Osteoblast (primary cell): ENCODE data around the gene AAMP. TPM values are rescaled to one million over a fixed set of nuclear protein-coding genes. Genes with fewer than 3 reads are reported as not detected.
A peak's percentile ranks its signal among the peaks of the same experiment; 100 is the strongest.

ENCODE experiments used
- DNase-seq: peaks from one replicate; pipeline ENCODE4 v3.0.0; 2011; ENCODE audit warnings: low spot score, mixed read lengths; ENCODE audit not compliant: insufficient read length; ENCODE audit errors: missing footprints
- H2AFZ ChIP-seq: 2 replicates; pipeline ENCODE4 v1.6.0; 2011; ENCODE audit warnings: mild to moderate bottlenecking, low read length
- H3K27ac ChIP-seq: 2 replicates; pipeline ENCODE4 v1.5.1; 2011; ENCODE audit warnings: mild to moderate bottlenecking, low read depth, low read length, moderate library complexity
- H3K27me3 ChIP-seq: 2 replicates; pipeline ENCODE4 v1.6.0; 2012; ENCODE audit warnings: mild to moderate bottlenecking, control low read depth, inconsistent platforms, low read length, moderate library complexity; ENCODE audit not compliant: insufficient read depth
- H3K36me3 ChIP-seq: 2 replicates; pipeline ENCODE4 v1.5.1; 2011; ENCODE audit warnings: mild to moderate bottlenecking, low read length, control low read depth, moderate library complexity; ENCODE audit not compliant: insufficient read depth
- H3K4me1 ChIP-seq: 2 replicates; pipeline ENCODE4 v1.5.1; 2011; ENCODE audit warnings: mild to moderate bottlenecking, low read length, control low read depth, moderate library complexity; ENCODE audit not compliant: insufficient read depth
- H3K4me2 ChIP-seq: 2 replicates; pipeline ENCODE4 v1.6.0; 2011; ENCODE audit warnings: mild to moderate bottlenecking, low read length; ENCODE audit not compliant: insufficient read depth
- H3K4me3 ChIP-seq: fragments of 200-600 bp; sonication (generic); 3 replicates; pipeline ENCODE4 v1.5.1; 2012; ENCODE audit warnings: mild to moderate bottlenecking, low read length, inconsistent platforms; ENCODE audit not compliant: insufficient read depth
- H3K79me2 ChIP-seq: 2 replicates; pipeline ENCODE4 v1.6.0; 2012; ENCODE audit warnings: mild to moderate bottlenecking, low read length, control low read depth, inconsistent platforms; ENCODE audit not compliant: insufficient read depth
- H3K9me3 ChIP-seq: 2 replicates; pipeline ENCODE4 v1.5.1; 2011; ENCODE audit warnings: low read depth, low read length, control low read depth
- H4K20me1 ChIP-seq: 2 replicates; pipeline ENCODE4 v1.6.0; 2012; ENCODE audit warnings: mild to moderate bottlenecking, low read length, control low read depth; ENCODE audit not compliant: insufficient read depth
- CTCF ChIP-seq: IDR thresholded peaks from 2 replicates; pipeline ENCODE4 v1.5.1; 2011; ENCODE audit warnings: mild to moderate bottlenecking, low read depth, low read length, moderate library complexity; ENCODE audit errors: extremely low read depth
- total RNA-seq: library from RNA; depleted of rRNA; stranded (reverse); fragments of >200 nt; gene quantifications from 2 replicates; pipeline ENCODE4 v1.2.3, GENCODE V29; 2012

Gene AAMP
- total RNA-seq, 1 donor, result 97.0 TPM

GRCh38 chr2:218292048-218293014 lies 22.4 kb upstream of the AAMP start, which contains the start of gene TMBIM1:
Gene TMBIM1, minus strand, starts transcription at chr2:218292503. Its CDS starts 10,362 bp downstream, at chr2:218282141.
- Histone ChIP-seq H3K9me3 (no peaks in the 10 kb centered on the region), H3K4me2 (peak within 1 kb of the TSS; percentile 94), H4K20me1 (peaks cover 18% of the 10 kb centered on the region), H2AFZ (peak within 1 kb of the TSS; percentile 73), H3K27ac (peak within 1 kb of the TSS; percentile 64), H3K27me3 (no peaks in the 10 kb centered on the region), H3K4me3 (peak within 1 kb of the TSS; percentile 87), H3K4me1 (peaks cover 34% of the 10 kb centered on the region), H3K36me3 (no peaks in the 10 kb centered on the region), H3K79me2 (peaks cover 52% of the 10 kb centered on the region)
- peak; percentile 98 for DNase-seq
- peak; percentile 62 for TF ChIP-seq CTCF

GRCh38 chr2:218291318-218292047 lies 21.5 kb upstream of the AAMP start:
- H3K27me3 ChIP-seq, result no peaks in the 10 kb centered on the region
- H3K4me1 ChIP-seq, result peaks cover 42% of the 10 kb centered on the region
- TF ChIP-seq CTCF, result no peak
- peaks cover 53% of the 10 kb centered on the region for H3K79me2 ChIP-seq
- peak overlapping the region; percentile 70 for H2AFZ ChIP-seq
- no peaks in the 10 kb centered on the region for H3K36me3 ChIP-seq
- peaks cover 18% of the 10 kb centered on the region for H4K20me1 ChIP-seq
- H3K4me2 ChIP-seq, result peak overlapping the region; percentile 94
- H3K9me3 ChIP-seq, result no peaks in the 10 kb centered on the region
- H3K27ac ChIP-seq, result peak overlapping the region; percentile 64
- peak; percentile 95 for DNase-seq
- H3K4me3 ChIP-seq, result peak overlapping the region; percentile 87

- no peaks in the 10 kb centered on the region for H3K27me3 ChIP-seq
- H3K36me3 ChIP-seq, result no peaks in the 10 kb centered on the region
- H2AFZ ChIP-seq, result no peak overlapping the region
- peak overlapping the region; percentile 87 for H3K4me3 ChIP-seq
- H3K4me1 ChIP-seq, result peaks cover 51% of the 10 kb centered on the region
- peaks cover 18% of the 10 kb centered on the region for H4K20me1 ChIP-seq
- peaks cover 60% of the 10 kb centered on the region for H3K79me2 ChIP-seq
- DNase-seq, result peak; percentile 79
- H3K4me2 ChIP-seq, result peak overlapping the region; percentile 94
- peak overlapping the region; percentile 64 for H3K27ac ChIP-seq
- no peak for TF ChIP-seq CTCF
- no peaks in the 10 kb centered on the region for H3K9me3 ChIP-seq
Measured at GRCh38 chr2:218290316-218291261, 20.7 kb upstream of the AAMP start.
